RWPE2 (cell line): ENCODE data around the gene SIK3.

Source experiments
- ATAC-seq: fragments of 200-7000 bp; cut with Tn5 transposase; 3 replicates; pipeline ENCODE4 v1.9.1; 2021; ENCODE audit warnings: low read depth
- DNase-seq: peaks from one replicate; pipeline ENCODE4 v3.0.0-alpha.2; 2020; ENCODE audit warnings: low spot score
- H3K27ac ChIP-seq: fragments of 450-650 bp; 2 replicates; pipeline ENCODE4 v1.5.1; 2017; ENCODE audit warnings: mild to moderate bottlenecking; ENCODE audit not compliant: poor library complexity, severe bottlenecking
- H3K27me3 ChIP-seq: fragments of 250-450 bp; sonication (Bioruptor Pico); 2 replicates; pipeline ENCODE4 v1.5.1; 2021; ENCODE audit warnings: mild to moderate bottlenecking, moderate library complexity; ENCODE audit not compliant: insufficient read depth, poor library complexity, severe bottlenecking
- H3K36me3 ChIP-seq: fragments of 250-450 bp; sonication (Bioruptor Pico); 2 replicates; pipeline ENCODE4 v1.5.1; 2020; ENCODE audit warnings: low read depth, mild to moderate bottlenecking, moderate library complexity
- H3K4me1 ChIP-seq: fragments of 250-450 bp; sonication (Bioruptor Pico); 2 replicates; pipeline ENCODE4 v1.5.1; 2021; ENCODE audit warnings: mild to moderate bottlenecking, moderate library complexity; ENCODE audit not compliant: insufficient read depth, poor library complexity, severe bottlenecking
- H3K4me3 ChIP-seq: fragments of 250-450 bp; sonication (Bioruptor Pico); 2 replicates; pipeline ENCODE4 v1.5.1; 2021; ENCODE audit warnings: mild to moderate bottlenecking, moderate library complexity; ENCODE audit not compliant: severe bottlenecking
- H3K9me3 ChIP-seq: fragments of 250-450 bp; sonication (Bioruptor Pico); 2 replicates; pipeline ENCODE4 v1.5.1; 2021; ENCODE audit warnings: mild to moderate bottlenecking, moderate library complexity; ENCODE audit not compliant: severe bottlenecking
- CTCF ChIP-seq: fragments of 450-650 bp; IDR thresholded peaks from one replicate; pipeline ENCODE4 v1.5.1; 2017; ENCODE audit warnings: mild to moderate bottlenecking, moderate library complexity; ENCODE audit not compliant: poor library complexity, severe bottlenecking

Gene SIK3

GRCh38 chr11:116976941-116977570, 121.2 kb downstream of the SIK3 start:
- ATAC-seq (no peak), DNase-seq (no peak)
- Histone ChIP-seq H3K36me3 (0 out of 2 replicates have a peak, but pooled peaks cover 3% of the 10 kb centered on the region), H3K4me1 (no peaks in the 10 kb centered on the region), H3K4me3 (no peak overlapping the region), H3K9me3 (no peaks in the 10 kb centered on the region), H3K27me3 (no peaks in the 10 kb centered on the region), H3K27ac (no peak overlapping the region)
- TF ChIP-seq CTCF = no peak

- no peak for DNase-seq
- no peak for TF ChIP-seq CTCF
Measured at GRCh38 chr11:116975661-116976060, 122.6 kb downstream of the SIK3 start.

GRCh38 chr11:116973270-116973669, 125.0 kb downstream of the SIK3 start:
- DNase-seq = no peak
- TF ChIP-seq CTCF = no peak
- Histone ChIP-seq H3K27ac (no peak overlapping the region), H3K4me1 (no peaks in the 10 kb centered on the region), H3K27me3 (no peaks in the 10 kb centered on the region), H3K4me3 (no peak overlapping the region), H3K9me3 (no peaks in the 10 kb centered on the region), H3K36me3 (0 out of 2 replicates have a peak, but pooled peaks cover 3% of the 10 kb centered on the region)
- ATAC-seq = no peak

More at GRCh38 chr11:116975661-116976060, 122.6 kb downstream of the SIK3 start:
- no peaks in the 10 kb centered on the region for H3K4me1 ChIP-seq
- no peak overlapping the region for H3K27ac ChIP-seq
- H3K27me3 ChIP-seq = no peaks in the 10 kb centered on the region
- 0 out of 2 replicates have a peak, but pooled peaks cover 3% of the 10 kb centered on the region for H3K36me3 ChIP-seq
- H3K4me3 ChIP-seq = no peak overlapping the region
- ATAC-seq = no peak
- no peaks in the 10 kb centered on the region for H3K9me3 ChIP-seq

GRCh38 chr11:116972691-116973090, 125.5 kb downstream of the SIK3 start:
- DNase-seq (no peak), ATAC-seq (no peak)
- no peak overlapping the region for H3K4me3 ChIP-seq
- no peak overlapping the region for H3K27ac ChIP-seq
- H3K4me1 ChIP-seq = no peaks in the 10 kb centered on the region
- 0 out of 2 replicates have a peak, but pooled peaks cover 3% of the 10 kb centered on the region for H3K36me3 ChIP-seq
- no peaks in the 10 kb centered on the region for H3K27me3 ChIP-seq
- H3K9me3 ChIP-seq = no peaks in the 10 kb centered on the region
- TF ChIP-seq CTCF = no peak
